HG02852 (cell line): ENCODE measurements around the gene TMEM156.

ENCODE experiments used
- ATAC-seq: cut with Tn5 transposase; IDR thresholded peaks from one replicate; pipeline ENCODE4 v1.9.1; 2021; ENCODE audit warnings: mild to moderate bottlenecking, moderate library complexity; ENCODE audit not compliant: unreplicated experiment

The TMEM156 gene, protein sequence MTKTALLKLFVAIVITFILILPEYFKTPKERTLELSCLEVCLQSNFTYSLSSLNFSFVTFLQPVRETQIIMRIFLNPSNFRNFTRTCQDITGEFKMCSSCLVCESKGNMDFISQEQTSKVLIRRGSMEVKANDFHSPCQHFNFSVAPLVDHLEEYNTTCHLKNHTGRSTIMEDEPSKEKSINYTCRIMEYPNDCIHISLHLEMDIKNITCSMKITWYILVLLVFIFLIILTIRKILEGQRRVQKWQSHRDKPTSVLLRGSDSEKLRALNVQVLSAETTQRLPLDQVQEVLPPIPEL

DNA sequence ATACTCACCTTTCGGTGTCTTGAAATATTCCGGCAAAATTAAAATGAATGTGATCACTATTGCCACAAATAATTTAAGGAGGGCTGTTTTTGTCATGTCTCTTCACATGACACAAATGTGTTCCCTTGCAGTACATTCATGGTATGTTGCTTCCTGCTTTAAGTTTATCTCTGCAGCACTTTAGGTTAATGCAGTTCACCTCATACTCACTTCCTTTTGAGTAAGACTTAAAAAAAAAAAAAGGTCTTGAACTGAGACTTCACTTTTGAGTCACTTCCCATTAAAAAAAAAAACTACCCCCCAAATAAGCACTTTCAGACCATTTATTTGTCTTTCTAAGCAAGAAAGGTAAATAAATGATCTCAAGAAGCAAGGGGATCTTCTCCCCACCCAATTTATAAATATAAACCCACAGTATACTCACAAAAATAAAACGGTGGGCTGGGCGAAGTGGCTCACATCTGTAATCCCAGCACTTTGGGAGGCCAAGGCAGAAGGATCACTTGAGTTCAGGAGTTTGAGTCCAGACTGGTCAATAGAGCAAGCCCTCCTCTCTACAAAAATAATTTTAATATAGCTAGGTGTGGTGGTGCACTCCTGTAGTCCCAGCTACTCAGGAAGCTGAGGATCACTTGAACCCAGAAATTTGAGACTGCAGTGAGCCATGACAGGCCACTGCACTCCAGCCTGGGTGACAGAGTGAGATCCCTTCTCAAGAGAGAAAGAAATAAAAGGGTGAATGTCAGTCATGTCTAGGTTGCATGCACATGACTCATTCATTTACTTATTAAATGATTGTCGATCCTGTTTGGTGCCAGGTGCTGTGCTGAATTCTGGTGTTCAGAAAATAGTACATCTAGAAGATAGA, at the start of gene TMEM156:
TMEM156 (minus strand) TSS at position 192 of the 868 bp plus-strand sequence; CDS start at position 96, 96 bp downstream.
- ATAC-seq = peak; percentile 66

DNA sequence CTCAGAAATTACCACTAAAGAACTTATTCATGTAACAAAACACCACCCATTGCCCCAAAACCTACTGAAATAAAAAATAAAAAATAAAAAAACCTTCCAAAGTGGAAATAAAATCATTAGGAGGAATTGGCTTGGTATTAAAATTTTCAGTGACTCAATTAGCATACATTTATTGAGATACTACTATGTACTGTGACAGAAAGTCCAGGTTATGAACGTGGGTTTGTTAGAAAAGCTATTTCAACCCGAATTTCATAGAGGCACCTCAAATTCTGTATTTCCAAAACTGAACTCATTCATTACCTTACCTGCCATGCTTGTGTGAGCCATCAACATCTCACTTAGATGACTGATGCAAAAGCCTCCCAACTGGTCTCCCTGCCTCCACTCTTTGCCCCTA, 46.6 kb upstream of the TMEM156 start:
- ATAC-seq = no peak

DNA sequence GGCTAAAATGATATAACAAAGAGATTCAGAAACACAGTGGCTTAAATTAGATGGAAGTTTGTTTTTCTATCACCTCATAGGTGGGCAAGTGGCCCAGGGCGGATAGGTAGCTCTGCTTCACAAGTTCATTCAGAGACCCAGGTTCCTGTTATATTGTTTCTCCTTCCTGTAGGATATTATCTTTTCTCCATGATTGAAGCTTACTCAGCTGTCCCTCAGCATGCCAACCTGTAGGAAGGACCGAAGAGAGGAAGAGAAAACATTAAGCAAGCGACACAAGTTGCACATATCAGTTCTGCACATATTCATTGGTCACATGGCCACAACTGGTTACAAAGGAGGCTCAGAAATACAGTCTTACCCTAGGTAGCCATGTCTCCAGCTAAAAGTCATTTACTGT, 36.7 kb upstream of the TMEM156 start:
- no peak for ATAC-seq

DNA sequence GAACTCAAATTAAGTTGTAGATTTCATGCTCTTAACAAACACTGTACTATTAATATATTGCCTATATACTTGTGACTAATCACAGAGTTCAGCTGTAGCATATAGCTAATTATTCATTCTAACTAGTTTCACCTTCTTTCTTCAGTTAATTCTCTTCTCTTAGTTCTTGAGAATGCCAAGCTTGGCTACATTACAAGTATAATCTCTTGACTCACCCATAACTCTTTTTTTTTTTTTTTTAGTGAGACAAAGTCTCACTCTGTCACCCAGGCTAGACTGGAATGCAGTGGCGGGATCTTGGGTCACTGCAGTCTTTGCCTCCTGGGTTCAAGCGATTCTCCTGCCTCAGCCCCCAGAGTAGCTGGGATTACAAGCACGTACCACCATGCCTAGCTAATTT, 35.2 kb upstream of the TMEM156 start:
- no peak for ATAC-seq

- no peak for ATAC-seq
Observed at GRCh38 chr4:39067031-39067430, 34.8 kb upstream of the TMEM156 start.

GRCh38 chr4:39066371-39066770, 34.2 kb upstream of the TMEM156 start:
- ATAC-seq = no peak

DNA sequence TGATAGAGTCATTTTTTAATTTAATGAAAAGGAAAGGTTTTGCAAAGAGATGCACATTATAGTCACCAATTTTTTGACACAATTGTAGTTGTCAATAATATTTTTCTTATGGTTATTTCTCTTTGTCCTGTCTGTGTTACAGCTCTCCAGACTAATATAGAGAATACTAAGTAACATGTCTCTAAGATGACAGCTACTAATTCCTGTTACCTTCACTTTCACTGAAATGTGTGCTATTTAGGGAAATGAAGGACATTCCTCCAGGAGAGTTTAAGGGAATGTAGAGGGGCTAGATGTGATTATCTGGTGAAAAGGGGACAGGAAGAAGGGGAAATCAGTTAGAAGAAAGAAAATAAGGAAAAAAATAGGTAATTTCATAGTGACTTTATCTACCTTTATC, 31.2 kb upstream of the TMEM156 start:
- ATAC-seq = no peak

- ATAC-seq = no peak
Observed at GRCh38 chr4:39062770-39063097, 30.5 kb upstream of the TMEM156 start.

DNA sequence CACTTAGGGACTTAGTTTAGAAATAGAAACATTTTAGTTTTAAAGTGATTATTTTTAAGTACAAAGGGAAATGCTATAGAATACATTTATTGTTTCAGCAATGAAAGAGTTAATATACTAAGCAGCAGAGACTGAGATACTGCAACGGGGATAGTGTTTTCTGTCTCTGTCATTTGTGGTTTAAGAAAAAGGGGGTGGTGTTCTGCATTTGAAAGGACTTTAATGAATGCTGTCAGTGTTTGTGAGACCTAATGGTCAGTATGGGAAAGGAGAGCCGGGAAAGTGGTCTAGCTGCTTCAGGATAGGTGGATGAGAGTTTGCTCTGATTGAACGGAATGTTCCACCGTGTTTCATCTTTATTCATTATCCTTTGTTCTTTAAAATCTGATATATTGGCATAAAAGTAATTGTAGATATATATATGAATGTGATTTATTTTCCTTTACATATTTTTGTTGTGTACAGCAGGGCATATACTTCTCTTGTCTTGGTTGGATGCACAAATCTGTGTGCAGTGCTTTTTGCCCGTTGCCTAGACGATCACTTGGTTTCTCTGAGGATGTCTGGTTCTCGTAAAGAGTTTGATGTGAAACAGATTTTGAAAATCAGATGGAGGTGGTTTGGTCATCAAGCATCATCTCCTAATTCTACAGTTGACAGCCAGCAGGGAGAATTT, 30.0 kb upstream of the TMEM156 start, which contains the start of gene KLHL5:
KLHL5 (plus strand) TSS at position 139 of the 676 bp plus-strand sequence; CDS start at position 560, 421 bp downstream.
- ATAC-seq = no peak

- ATAC-seq = no peak
Observed at GRCh38 chr4:39061457-39061856, 29.2 kb upstream of the TMEM156 start.

DNA sequence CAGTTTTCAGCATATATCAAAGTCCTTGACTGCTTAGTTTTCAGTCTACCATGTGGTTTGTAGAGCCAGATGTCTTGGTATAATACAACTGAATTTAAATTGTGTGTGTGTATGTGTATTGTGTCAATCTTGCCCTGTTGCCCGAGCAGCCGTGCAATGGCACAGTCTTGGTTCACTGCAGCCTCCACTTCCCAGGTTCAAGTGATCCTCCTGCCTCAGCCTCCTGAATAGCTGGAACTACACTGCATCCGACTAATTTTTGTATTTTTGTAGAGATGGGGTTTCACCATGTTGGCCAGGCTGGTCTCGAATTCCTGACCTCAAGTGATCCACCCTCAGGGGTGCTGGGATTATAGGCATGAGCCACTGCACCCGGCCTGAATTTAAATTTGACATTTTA, 23.8 kb upstream of the TMEM156 start:
- no peak for ATAC-seq

DNA sequence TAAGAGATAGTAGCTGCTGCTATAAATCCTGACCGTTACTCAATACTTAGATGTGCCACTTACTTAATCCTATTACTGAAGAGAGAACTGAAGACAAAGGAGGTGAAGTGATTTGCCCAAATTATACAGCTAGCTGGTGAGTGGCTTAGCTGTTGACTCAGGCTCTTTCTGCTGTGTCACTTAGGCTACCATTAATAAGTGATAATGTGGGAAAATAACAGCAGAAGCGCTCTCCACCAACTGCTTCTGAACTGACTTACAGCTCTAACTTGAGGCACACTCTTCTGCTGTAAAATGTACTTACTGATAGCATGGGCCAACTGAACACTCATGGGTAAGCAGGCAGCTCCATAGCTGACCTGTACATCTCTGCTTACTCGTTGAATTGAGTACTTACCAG, 22.3 kb upstream of the TMEM156 start:
- no peak for ATAC-seq

- ATAC-seq = no peak
Observed at GRCh38 chr4:39053983-39054382, 21.8 kb upstream of the TMEM156 start.

GRCh38 chr4:39051492-39051891, 19.3 kb upstream of the TMEM156 start:
- no peak for ATAC-seq

DNA sequence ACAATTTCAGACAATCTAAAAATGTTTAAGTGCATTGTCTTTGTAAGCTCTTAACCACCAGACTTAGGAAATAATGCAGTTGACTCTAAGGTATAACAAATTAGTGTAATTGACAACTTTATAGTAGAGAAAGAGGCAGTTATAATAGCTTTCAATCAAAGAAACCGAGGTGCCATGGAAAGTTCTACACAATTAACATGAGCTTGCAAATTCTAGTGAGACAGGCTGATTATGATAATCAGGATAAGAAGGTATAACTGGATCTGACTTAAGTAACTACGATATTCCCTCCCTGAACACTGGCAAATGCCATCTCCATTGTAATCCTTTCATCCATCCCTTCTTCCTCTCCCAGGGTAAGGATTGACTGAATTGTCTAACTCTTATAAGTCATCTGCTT, 18.4 kb upstream of the TMEM156 start:
- no peak for ATAC-seq

GRCh38 chr4:39048311-39048710, 16.1 kb upstream of the TMEM156 start:
- ATAC-seq = no peak

DNA sequence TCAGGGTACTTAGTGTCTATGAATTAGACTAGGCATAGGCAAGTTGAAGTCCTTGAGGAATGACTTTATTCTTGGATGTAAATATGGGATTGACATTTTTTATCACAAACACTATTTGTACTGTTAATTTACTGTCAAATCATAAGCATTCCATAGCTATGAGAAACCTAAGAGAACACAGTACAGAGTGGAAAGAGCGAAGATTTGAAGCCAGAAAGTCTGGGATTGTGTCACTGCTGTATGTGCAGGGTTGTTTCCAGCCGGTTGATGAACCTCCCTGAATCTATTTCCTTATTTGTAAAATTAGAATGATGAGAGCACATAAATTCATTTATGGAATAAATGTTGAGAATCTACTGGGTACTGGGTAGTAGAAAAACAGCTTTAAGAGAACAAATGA, 15.5 kb upstream of the TMEM156 start:
- no peak for ATAC-seq

GRCh38 chr4:39046249-39046648, 14.0 kb upstream of the TMEM156 start:
- no peak for ATAC-seq

- no peak for ATAC-seq
Observed at GRCh38 chr4:39045827-39046221, 13.6 kb upstream of the TMEM156 start.

DNA sequence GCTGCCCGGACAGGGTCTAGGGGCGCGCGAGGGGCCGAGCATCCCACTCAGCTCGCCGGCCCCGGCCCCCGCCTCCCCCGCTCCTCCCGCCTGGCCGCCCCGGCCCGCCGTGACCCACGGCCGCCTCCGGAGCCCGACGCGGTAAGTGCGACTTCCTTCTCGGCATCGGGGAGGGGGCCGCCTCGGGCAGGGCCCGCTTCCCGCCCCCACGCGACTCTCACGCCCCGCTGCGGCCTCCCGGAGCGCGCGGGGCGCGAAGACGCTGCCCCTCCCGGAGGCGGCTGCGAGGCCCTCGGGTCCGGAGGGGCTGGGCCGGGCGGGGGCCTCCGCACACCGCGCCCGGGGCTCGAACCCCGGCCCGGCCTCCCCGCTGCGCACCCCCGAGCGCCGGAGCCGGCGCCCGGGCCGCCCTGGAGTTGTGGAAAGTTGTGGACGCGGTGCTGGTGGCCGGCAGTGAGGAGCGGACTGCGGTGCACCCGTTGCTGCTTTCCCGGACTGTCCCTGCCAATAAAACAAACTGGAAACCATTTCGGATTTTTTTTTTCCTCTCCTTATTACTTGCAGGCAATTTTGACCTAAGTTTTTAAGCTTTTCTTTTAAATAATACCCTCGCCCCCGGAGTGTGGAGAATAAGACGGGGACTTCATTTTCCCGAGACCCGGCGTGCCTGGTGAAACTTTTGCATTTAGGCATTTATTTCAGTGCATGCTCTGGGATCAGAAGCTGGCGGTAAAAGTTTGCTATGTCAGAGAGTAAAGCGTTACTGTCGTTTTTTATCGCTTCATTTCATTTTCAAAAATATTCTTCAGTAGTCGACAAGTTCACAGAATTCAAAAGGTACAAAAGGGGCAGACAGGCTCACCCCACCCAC, 13.0 kb upstream of the TMEM156 start:
- peak; percentile 32 for ATAC-seq
